GM12874 (cell line): ENCODE measurements around the gene MRPL10.

Experiments
- CTCF ChIP-seq: IDR thresholded peaks from 2 replicates; pipeline ENCODE4 v1.5.1; 2011; ENCODE audit warnings: low read depth, mild to moderate bottlenecking, control low read depth, low read length, moderate library complexity; ENCODE audit not compliant: insufficient read depth

The MRPL10 gene

GRCh38 chr17:47853616-47854015 is 22.3 kb upstream of the MRPL10 start:
- no peak for TF ChIP-seq CTCF

- no peak for TF ChIP-seq CTCF
Observed at GRCh38 chr17:47852113-47852949, 21.0 kb upstream of the MRPL10 start.

- no peak for TF ChIP-seq CTCF
Observed at GRCh38 chr17:47851764-47852112, 20.4 kb upstream of the MRPL10 start.

GRCh38 chr17:47850692-47851573 is 19.6 kb upstream of the MRPL10 start, which contains the start of gene SP6:
Gene SP6 (minus strand): TSS chr17:47851163. CDS start chr17:47848429, 2,734 bp downstream.
- TF ChIP-seq CTCF = no peak

GRCh38 chr17:47850373-47850691 is 19.0 kb upstream of the MRPL10 start:
- TF ChIP-seq CTCF = no peak

- no peak for TF ChIP-seq CTCF
Observed at GRCh38 chr17:47848198-47848513, 16.8 kb upstream of the MRPL10 start.

GRCh38 chr17:47847341-47848197 is 16.2 kb upstream of the MRPL10 start:
- TF ChIP-seq CTCF = peak; percentile 44
